Gastrocnemius medialis (tissue), 4 donors: ENCODE data around the gene GALNT2.

Experiments used
- CTCF ChIP-seq, 5 experiments: fragments of 450-650 bp in 3 of 5; fragments of 200-600 bp in 2 of 5; sonication (generic) in 2 of 5; IDR thresholded peaks in 4 of 5; conservative IDR thresholded peaks in 1 of 5; 1 replicate in 4 of 5; 2 replicates in 1 of 5; pipeline ENCODE4 v1.5.1; 2016 to 2019; ENCODE audit warnings: antibody characterized with exemption in 5 of 5, mild to moderate bottlenecking in 3 of 5, moderate library complexity in 3 of 5
- POLR2A ChIP-seq, 2 donors: fragments of 450-650 bp; IDR thresholded peaks; one replicate each; pipeline ENCODE4 v1.6.1; 2017; ENCODE audit warnings: antibody characterized with exemption in 2 of 2, mild to moderate bottlenecking in 2 of 2, moderate library complexity in 2 of 2

- TF ChIP-seq CTCF (IDR thresholded peaks at IDR 0.05 in 4 of 5, conservative IDR thresholded peaks at IDR 0.05 in 1 of 5): no peak
- TF ChIP-seq POLR2A (IDR thresholded peaks at IDR 0.05): no peak
Observed at GRCh38 chr1:230216896-230217295, 149.9 kb downstream of the GALNT2 start.
